GM10248 (cell line): ENCODE data around the gene RBM23.

ENCODE experiments used
- CTCF ChIA-PET: fragments of 300-600 bp; sonication (Branson Sonifier 250); formaldehyde crosslinking; extraction: SDS; loops from one replicate; lab custom pipeline; 2021; ENCODE audit warnings: antibody characterized with exemption; lab: Yijun Ruan, JAX
- POLR2A ChIA-PET: fragments of 350-650 bp; sonication (Branson Sonifier 250); formaldehyde crosslinking; extraction: SDS; loops from one replicate; lab custom pipeline; 2020; ENCODE audit warnings: antibody characterized with exemption; lab: Yijun Ruan, JAX
- DNase-seq: peaks from one replicate; pipeline ENCODE4 v3.0.0; 2012; ENCODE audit errors: extremely low spot score
- TF ChIP-seq, protein P1 (sequence below): IDR thresholded peaks from 2 replicates; pipeline ENCODE4 v1.5.1; 2012; ENCODE audit warnings: mild to moderate bottlenecking, low read depth; ENCODE audit errors: extremely low read depth, missing control alignments, control extremely low read depth

Gene RBM23

DNA sequence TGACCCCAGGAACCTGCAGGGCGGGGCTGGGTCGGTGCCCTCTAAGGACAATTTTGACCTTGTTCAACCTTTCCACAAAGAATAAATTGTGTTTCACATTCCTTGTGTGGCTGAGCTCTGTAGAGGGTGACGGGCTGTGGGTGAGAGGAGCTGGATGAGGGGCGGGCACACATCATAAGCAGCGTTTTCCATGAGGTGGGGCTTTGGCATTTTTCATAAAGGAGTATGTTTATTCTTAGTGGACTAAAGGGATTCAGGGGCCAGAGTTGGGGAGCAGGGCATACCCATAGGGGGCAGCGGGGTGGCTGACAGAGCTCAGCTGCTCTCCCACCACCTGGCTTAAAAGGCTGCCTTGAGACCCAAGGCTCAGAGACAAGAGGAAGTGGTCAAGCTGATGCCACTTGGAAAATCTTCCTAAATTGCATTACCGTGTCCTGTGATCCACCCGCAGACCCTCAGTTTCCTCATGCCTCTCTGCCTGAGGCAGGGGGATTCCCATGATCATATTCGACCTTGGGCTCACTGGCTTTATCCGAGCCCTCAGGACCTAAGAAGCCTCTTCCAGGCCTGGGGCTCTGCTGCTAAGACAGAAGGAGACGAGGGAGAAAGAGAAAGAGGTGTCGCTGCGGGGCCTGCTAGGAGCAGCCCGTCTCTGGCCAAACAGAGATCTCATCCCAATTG, 71.1 kb downstream of the RBM23 start:
- TF ChIP-seq, protein P1, sequence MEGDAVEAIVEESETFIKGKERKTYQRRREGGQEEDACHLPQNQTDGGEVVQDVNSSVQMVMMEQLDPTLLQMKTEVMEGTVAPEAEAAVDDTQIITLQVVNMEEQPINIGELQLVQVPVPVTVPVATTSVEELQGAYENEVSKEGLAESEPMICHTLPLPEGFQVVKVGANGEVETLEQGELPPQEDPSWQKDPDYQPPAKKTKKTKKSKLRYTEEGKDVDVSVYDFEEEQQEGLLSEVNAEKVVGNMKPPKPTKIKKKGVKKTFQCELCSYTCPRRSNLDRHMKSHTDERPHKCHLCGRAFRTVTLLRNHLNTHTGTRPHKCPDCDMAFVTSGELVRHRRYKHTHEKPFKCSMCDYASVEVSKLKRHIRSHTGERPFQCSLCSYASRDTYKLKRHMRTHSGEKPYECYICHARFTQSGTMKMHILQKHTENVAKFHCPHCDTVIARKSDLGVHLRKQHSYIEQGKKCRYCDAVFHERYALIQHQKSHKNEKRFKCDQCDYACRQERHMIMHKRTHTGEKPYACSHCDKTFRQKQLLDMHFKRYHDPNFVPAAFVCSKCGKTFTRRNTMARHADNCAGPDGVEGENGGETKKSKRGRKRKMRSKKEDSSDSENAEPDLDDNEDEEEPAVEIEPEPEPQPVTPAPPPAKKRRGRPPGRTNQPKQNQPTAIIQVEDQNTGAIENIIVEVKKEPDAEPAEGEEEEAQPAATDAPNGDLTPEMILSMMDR = peak; percentile 18
- no peak for DNase-seq
- CTCF ChIA-PET = interaction anchor here (0.9 to 17.4 kb wide), 8 partner anchors 13 to 292 kb away, joined by 3 to 262 read pairs (median 6); partner anchors contain the start of gene SLC7A7
- POLR2A ChIA-PET = no interaction called here

DNA sequence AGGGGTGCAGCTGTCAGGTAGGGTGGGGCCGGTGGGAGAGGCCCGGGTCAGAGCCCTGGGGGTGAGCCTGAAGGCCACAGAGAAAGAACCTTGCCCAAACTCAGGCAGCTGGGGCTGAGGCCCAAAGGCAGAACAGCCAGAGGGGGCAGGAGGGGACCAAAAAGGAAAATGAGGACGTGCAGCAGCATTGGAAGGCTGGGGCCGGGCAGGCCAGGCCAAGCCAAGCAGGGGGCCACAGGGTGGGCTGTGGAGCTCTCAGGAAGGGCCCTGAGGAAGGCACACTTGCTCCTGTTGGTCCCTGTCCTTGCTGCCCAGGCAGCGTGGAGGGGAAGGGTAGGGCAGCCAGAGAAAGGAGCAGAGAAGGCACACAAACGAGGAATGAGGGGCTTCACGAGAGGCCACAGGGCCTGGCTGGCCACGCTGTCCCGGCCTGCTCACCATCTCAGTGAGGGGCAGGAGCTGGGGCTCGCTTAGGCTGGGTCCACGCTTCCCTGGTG, 72.1 kb downstream of the RBM23 start:
- CTCF ChIA-PET = interaction anchor here (0.9 to 17.4 kb wide), 2 partner anchors 29 to 189 kb away, joined by 4 to 262 read pairs; partner anchors contain the start of gene SLC7A7
- TF ChIP-seq, protein P1 = no peak
- POLR2A ChIA-PET = no interaction called here
- DNase-seq = no peak

DNA sequence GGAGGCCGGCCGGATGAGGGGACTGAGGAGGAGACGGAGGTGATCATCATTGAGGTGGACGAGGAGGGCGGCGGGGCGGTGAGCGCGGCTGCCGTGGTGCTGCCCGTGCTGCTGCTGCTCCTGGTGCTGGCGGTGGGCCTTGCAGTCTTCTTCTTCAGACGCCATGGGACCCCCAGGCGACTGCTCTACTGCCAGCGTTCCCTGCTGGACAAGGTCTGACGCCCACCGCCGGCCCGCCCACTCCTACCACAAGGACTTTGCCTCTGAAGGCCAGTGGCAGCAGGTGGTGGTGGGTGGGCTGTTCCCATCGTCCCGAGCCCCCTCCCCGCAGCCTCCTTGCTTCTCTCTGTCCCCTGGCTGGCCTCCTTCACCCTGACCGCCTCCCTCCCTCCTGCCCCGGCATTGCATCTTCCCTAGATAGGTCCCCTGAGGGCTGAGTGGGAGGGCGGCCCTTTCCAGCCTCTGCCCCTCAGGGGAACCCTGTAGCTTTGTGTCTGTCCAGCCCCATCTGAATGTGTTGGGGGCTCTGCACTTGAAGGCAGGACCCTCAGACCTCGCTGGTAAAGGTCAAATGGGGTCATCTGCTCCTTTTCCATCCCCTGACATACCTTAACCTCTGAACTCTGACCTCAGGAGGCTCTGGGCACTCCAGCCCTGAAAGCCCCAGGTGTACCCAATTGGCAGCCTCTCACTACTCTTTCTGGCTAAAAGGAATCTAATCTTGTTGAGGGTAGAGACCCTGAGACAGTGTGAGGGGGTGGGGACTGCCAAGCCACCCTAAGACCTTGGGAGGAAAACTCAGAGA, 72.9 kb downstream of the RBM23 start:
- POLR2A ChIA-PET = no interaction called here
- TF ChIP-seq, protein P1 = no peak
- no peak for DNase-seq
- CTCF ChIA-PET = interaction anchor here (0.9 to 17.4 kb wide), 6 partner anchors 9 to 68 kb away, joined by 3 to 262 read pairs (median 8); partner anchors contain the start of gene SLC7A7

DNA sequence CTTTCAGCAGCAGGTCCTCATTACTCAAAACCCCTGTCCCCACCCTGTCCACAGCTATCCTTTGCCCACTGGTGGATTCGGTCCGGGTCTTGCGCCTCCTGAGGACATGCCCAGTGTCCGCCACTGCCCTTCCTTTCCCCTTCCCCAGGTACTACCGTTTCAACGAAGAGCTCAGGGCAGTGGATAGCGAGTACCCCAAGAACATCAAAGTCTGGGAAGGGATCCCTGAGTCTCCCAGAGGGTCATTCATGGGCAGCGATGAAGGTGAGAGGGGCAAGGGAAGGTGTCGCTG, 73.9 kb downstream of the RBM23 start:
- ChIA-PET CTCF (interaction anchor here (0.6 to 9.8 kb wide), 11 partner anchors 8 to 274 kb away, joined by 3 to 49 read pairs (median 4); partner anchors contain the start of gene ABHD4), POLR2A (no interaction called here)
- TF ChIP-seq, protein P1 = no peak
- DNase-seq = no peak

DNA sequence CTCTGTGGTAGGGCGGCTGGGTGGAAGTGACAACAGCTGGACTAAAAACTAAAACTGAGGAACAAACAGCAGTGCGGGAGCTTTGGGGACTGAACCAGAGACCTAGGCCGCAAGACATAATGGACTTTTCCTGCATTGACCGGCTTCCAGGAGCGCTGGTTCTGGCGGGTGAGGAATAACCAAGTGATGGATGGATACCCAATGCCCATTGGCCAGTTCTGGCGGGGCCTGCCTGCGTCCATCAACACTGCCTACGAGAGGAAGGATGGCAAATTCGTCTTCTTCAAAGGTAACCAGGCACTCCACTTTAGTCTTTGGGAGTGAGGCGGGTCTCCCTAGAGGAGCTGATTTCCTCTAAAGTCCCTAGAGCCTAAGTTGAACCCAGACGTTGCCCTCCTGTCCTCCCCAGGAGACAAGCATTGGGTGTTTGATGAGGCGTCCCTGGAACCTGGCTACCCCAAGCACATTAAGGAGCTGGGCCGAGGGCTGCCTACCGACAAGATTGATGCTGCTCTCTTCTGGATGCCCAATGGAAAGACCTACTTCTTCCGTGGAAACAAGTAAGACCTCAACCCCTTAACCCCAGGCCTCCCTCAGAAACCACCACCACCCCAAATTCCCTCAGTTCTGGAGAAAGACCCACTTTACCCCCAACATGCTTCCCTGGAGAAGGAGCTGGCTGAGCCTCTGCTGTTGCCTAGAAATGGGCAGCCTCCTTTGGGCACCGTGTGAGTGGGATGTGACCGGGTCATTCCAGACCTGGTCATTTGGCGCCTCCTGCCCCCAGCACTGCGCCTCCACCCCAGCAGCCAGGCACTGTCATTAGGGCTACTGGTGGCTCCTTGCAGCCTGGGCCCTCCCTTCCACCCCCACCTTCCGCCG, 74.5 kb downstream of the RBM23 start:
- ChIA-PET POLR2A (no interaction called here), CTCF (interaction anchor here (0.7 to 9.8 kb wide), 9 partner anchors 9 to 274 kb away, joined by 3 to 49 read pairs (median 4); partner anchors contain the start of gene ABHD4)

More for the DNA sequence above, 74.5 kb downstream of the RBM23 start:
- no peak for DNase-seq
- TF ChIP-seq, protein P1 = no peak
